Thyroid gland (tissue), 4 donors: ENCODE results near the gene GZMH.

Source experiments
- POLR2A ChIP-seq, 2 donors: fragments of 450-650 bp; IDR thresholded peaks; one replicate each; pipeline ENCODE4 v1.6.1; 2017; ENCODE audit warnings: antibody characterized with exemption in 2 of 2, mild to moderate bottlenecking in 2 of 2, moderate library complexity in 1 of 2
- TF ChIP-seq, protein P1 (sequence below), 6 experiments: fragments of 200-600 bp in 3 of 6; fragments of 450-650 bp in 3 of 6; sonication (generic) in 3 of 6; IDR thresholded peaks; one replicate each; pipeline ENCODE4 v1.5.1; 2016 to 2019; ENCODE audit warnings: antibody characterized with exemption in 6 of 6, mild to moderate bottlenecking in 2 of 6, inconsistent platforms in 1 of 6, moderate library complexity in 1 of 6

DNA sequence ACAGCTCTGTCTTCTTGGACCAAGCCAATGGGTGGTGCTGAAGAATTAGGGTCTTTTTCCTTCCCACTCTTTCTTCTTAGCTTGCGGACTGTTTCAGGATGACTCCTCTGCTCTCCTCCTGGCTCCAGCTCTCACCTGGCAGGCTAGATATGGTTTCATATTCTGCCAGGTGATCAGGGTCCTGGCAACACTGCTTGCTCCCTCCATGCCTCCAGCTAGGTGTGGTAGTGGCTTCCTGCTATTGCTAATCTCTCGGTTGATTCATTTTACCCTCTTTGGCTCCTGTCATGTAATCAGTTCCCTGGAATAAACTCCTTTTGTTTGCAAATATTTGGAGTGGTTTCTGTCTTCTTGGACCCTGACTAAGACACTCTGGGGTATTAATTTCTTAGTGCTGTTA, 4.3 kb upstream of the GZMH start:
- TF ChIP-seq, protein P1, sequence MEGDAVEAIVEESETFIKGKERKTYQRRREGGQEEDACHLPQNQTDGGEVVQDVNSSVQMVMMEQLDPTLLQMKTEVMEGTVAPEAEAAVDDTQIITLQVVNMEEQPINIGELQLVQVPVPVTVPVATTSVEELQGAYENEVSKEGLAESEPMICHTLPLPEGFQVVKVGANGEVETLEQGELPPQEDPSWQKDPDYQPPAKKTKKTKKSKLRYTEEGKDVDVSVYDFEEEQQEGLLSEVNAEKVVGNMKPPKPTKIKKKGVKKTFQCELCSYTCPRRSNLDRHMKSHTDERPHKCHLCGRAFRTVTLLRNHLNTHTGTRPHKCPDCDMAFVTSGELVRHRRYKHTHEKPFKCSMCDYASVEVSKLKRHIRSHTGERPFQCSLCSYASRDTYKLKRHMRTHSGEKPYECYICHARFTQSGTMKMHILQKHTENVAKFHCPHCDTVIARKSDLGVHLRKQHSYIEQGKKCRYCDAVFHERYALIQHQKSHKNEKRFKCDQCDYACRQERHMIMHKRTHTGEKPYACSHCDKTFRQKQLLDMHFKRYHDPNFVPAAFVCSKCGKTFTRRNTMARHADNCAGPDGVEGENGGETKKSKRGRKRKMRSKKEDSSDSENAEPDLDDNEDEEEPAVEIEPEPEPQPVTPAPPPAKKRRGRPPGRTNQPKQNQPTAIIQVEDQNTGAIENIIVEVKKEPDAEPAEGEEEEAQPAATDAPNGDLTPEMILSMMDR (IDR thresholded peaks at IDR 0.05): no peak
- no peak for TF ChIP-seq POLR2A (IDR thresholded peaks at IDR 0.05)
